HepG2 (cell line): ENCODE data around the gene SUPT6H. TPM values are rescaled to one million over a fixed set of nuclear protein-coding genes. Genes with fewer than 3 reads are reported as not detected.

ENCODE experiments used
- ATF1 ChIP-seq: IDR thresholded peaks from 2 replicates; pipeline ENCODE4 v1.6.1; 2016; ENCODE audit warnings: mild to moderate bottlenecking, control low read depth
- BCL6 ChIP-seq: IDR thresholded peaks from 2 replicates; pipeline ENCODE4 v1.6.1; 2016; ENCODE audit warnings: missing genetic modification reagents, missing compliant biosample characterization
- CC2D1A ChIP-seq: sonication (generic); formaldehyde crosslinking; IDR thresholded peaks from 2 replicates; pipeline ENCODE4 v1.8.1; 2023; ENCODE audit warnings: mild to moderate bottlenecking, missing genetic modification reagents
- DNMT3B ChIP-seq: conservative IDR thresholded peaks from 2 replicates; pipeline ENCODE4 v1.6.1; 2016; ENCODE audit warnings: missing biosample characterization, control low read depth
- ELF1 ChIP-seq: sonication (generic); formaldehyde crosslinking; IDR thresholded peaks from 2 replicates; pipeline ENCODE4 v1.4.0; 2020; ENCODE audit warnings: missing genetic modification reagents
- HNF4G ChIP-seq, 2 experiments: sonication (generic) in 1 of 2; formaldehyde crosslinking in 1 of 2; IDR thresholded peaks; 2 replicates each; pipeline versions ENCODE4 v1.4.0 to v1.6.1; 2011 to 2020; ENCODE audit warnings: borderline replicate concordance in 2 of 2, low read depth in 2 of 2, mild to moderate bottlenecking in 2 of 2, low read length in 1 of 2, missing genetic modification reagents in 1 of 2, moderate library complexity in 1 of 2
- HNRNPK ChIP-seq: fragments of 200-400 bp; formaldehyde crosslinking; IDR thresholded peaks from 2 replicates; pipeline ENCODE4 v1.6.1; 2018; ENCODE audit warnings: low read length, low read depth, moderate library complexity, mild to moderate bottlenecking; ENCODE audit not compliant: poor library complexity, severe bottlenecking
- HNRNPLL ChIP-seq: fragments of 200-400 bp; formaldehyde crosslinking; IDR thresholded peaks from 2 replicates; pipeline ENCODE4 v1.6.1; 2017; ENCODE audit warnings: mild to moderate bottlenecking, low read depth, low read length; ENCODE audit not compliant: poor library complexity, severe bottlenecking
- IKZF5 ChIP-seq: IDR thresholded peaks from 2 replicates; pipeline ENCODE4 v1.6.1; 2018; ENCODE audit warnings: missing genetic modification reagents, mild to moderate bottlenecking, missing compliant biosample characterization
- IRF2 ChIP-seq: IDR thresholded peaks from 2 replicates; pipeline ENCODE4 v1.6.1; 2018; ENCODE audit warnings: missing genetic modification reagents, missing compliant biosample characterization
- KLF15 ChIP-seq: sonication (generic); formaldehyde crosslinking; IDR thresholded peaks from 2 replicates; pipeline ENCODE4 v1.8.1; 2023; ENCODE audit warnings: borderline replicate concordance, mild to moderate bottlenecking, inconsistent platforms, missing genetic modification reagents, mixed read lengths
- KMT2A ChIP-seq: sonication (generic); formaldehyde crosslinking; IDR thresholded peaks from 2 replicates; pipeline ENCODE4 v1.4.0; 2020; ENCODE audit warnings: missing genetic modification reagents
- NFYC ChIP-seq: IDR thresholded peaks from 2 replicates; pipeline ENCODE4 v1.6.1; 2016; ENCODE audit warnings: missing genetic modification reagents, missing compliant biosample characterization
- NONO ChIP-seq, 2 experiments: fragments of 450-650 bp in 1 of 2; sonication (generic) in 1 of 2; formaldehyde crosslinking in 1 of 2; IDR thresholded peaks in 1 of 2; conservative IDR thresholded peaks in 1 of 2; 2 replicates each; pipeline versions ENCODE4 v1.6.1 to v1.8.0; 2017 to 2022; ENCODE audit warnings: mild to moderate bottlenecking in 1 of 2, missing genetic modification reagents in 1 of 2, moderate library complexity in 1 of 2
- SIN3B ChIP-seq: fragments of 150-350 bp; IDR thresholded peaks from 2 replicates; pipeline ENCODE4 v1.6.1; 2014; ENCODE audit warnings: low read length
- TBL1XR1 ChIP-seq: fragments of 150-350 bp; IDR thresholded peaks from 2 replicates; pipeline ENCODE4 v1.6.1; 2014; ENCODE audit warnings: borderline replicate concordance, low read length; ENCODE audit not compliant: partially characterized antibody
- XBP1 ChIP-seq: sonication (generic); formaldehyde crosslinking; IDR thresholded peaks from 2 replicates; pipeline ENCODE4 v1.5.0; 2020; ENCODE audit warnings: missing genetic modification reagents
- ZBTB7B ChIP-seq: sonication (generic); formaldehyde crosslinking; IDR thresholded peaks from 2 replicates; pipeline ENCODE4 v1.4.0; 2020; ENCODE audit warnings: missing genetic modification reagents
- ZFP36L2 ChIP-seq: sonication (generic); formaldehyde crosslinking; IDR thresholded peaks from 2 replicates; pipeline ENCODE4 v1.4.0; 2020; ENCODE audit warnings: missing genetic modification reagents
- ZFX ChIP-seq: sonication (generic); formaldehyde crosslinking; IDR thresholded peaks from 2 replicates; pipeline ENCODE4 v1.4.0; 2020; ENCODE audit warnings: mild to moderate bottlenecking, low read depth, missing genetic modification reagents, moderate library complexity
- ZNF180 ChIP-seq: sonication (generic); formaldehyde crosslinking; IDR thresholded peaks from 2 replicates; pipeline ENCODE4 v1.4.0; 2020; ENCODE audit warnings: low read depth, missing genetic modification reagents, borderline replicate concordance
- ZNF207 ChIP-seq: fragments of 450-650 bp; IDR thresholded peaks from 2 replicates; pipeline ENCODE4 v1.6.1; 2016; ENCODE audit warnings: antibody characterized with exemption, borderline replicate concordance
- ZNF3 ChIP-seq: IDR thresholded peaks from 2 replicates; pipeline ENCODE4 v1.7.0; 2017; ENCODE audit warnings: inconsistent platforms
- ZNF510 ChIP-seq: sonication (generic); formaldehyde crosslinking; IDR thresholded peaks from 2 replicates; pipeline ENCODE4 v1.4.0; 2020; ENCODE audit warnings: low read depth, mild to moderate bottlenecking, missing genetic modification reagents
- ZNF580 ChIP-seq: IDR thresholded peaks from 2 replicates; pipeline ENCODE4 v1.6.1; 2016; ENCODE audit warnings: low read depth, borderline replicate concordance
- ZNF614 ChIP-seq: IDR thresholded peaks from 2 replicates; pipeline ENCODE4 v1.6.1; 2018; ENCODE audit warnings: missing biosample characterization, missing genetic modification reagents, inconsistent platforms, borderline replicate concordance
- ZNF652 ChIP-seq: IDR thresholded peaks from 2 replicates; pipeline ENCODE4 v1.6.1; 2016; ENCODE audit warnings: low read depth, borderline replicate concordance
- ZNF780A ChIP-seq: sonication (generic); formaldehyde crosslinking; IDR thresholded peaks from 2 replicates; pipeline ENCODE4 v1.8.0; 2022; ENCODE audit warnings: mild to moderate bottlenecking, missing genetic modification reagents, moderate library complexity
- polyA plus RNA-seq, 8 experiments: library from polyadenylated mRNA; depleted of rRNA in 3 of 8; stranded (reverse) in 7 of 8; unstranded in 1 of 8; fragments of >200 nt; fragmentation: Illumina TruSeq in 4 of 8; extraction: Trizol in 4 of 8; gene quantifications; 2 replicates each; pipeline versions ENCODE4 v1.2.1 to v1.2.3, GENCODE V29; 2011 to 2016; ENCODE audit warnings: low read depth in 4 of 8, missing spikeins in 1 of 8, mixed read lengths in 1 of 8; ENCODE audit not compliant: insufficient read depth in 1 of 8
- total RNA-seq, 5 experiments: library from RNA; depleted of rRNA; stranded (reverse); fragments of >200 nt; fragmentation: Illumina TruSeq; extraction: Trizol; gene quantifications; 2 replicates each; pipeline ENCODE4 v1.2.3, GENCODE V29; 2016; ENCODE audit warnings: low read depth in 1 of 5

SUPT6H gene
- total and polyA plus RNA-seq, 2 of the 13 experiments (the other 11 are each of a cell fraction or from before 2014, with no cell fraction given): 32.7 to 39.9 TPM

- no peak for TF ChIP-seq ZNF207
- TF ChIP-seq IKZF5 (CRISPR knock-in tag): peak; percentile 67
- no peak for TF ChIP-seq ZNF180 (CRISPR knock-in tag)
- no peak; the same call in 1 of the 2 replicates for TF ChIP-seq DNMT3B (CRISPR knock-in tag)
- TF ChIP-seq XBP1: no peak
- TF ChIP-seq ZNF580: no peak
- TF ChIP-seq ATF1 (CRISPR knock-in tag): peak; percentile 94
- no peak for TF ChIP-seq NONO (IDR thresholded peaks at IDR 0.05)
- TF ChIP-seq NONO (CRISPR knock-in tag; conservative IDR thresholded peaks at IDR 0.05): peak; percentile 95
- TF ChIP-seq IRF2 (CRISPR knock-in tag): peak; percentile 16; the same call in 1 of the 2 replicates
- TF ChIP-seq ZFX (CRISPR knock-in tag): peak; percentile 96
- TF ChIP-seq ZNF510 (CRISPR knock-in tag): 0 out of 2 replicates have a peak, but pooled peaks have one; percentile 57
- peak; percentile 49; the same call in 1 of the 2 replicates for TF ChIP-seq ZNF614 (CRISPR knock-in tag)
- peak; percentile 82 for TF ChIP-seq ELF1 (CRISPR knock-in tag)
- no peak for TF ChIP-seq HNF4G (IDR thresholded peaks at IDR 0.05; ENCODE audit: borderline replicate concordance, low read depth, low read length)
- 0 out of 2 replicates have a peak, but pooled peaks have one; percentile 14 for TF ChIP-seq HNF4G (CRISPR knock-in tag; IDR thresholded peaks at IDR 0.05; ENCODE audit: borderline replicate concordance, low read depth)
- no peak for TF ChIP-seq HNRNPK
- TF ChIP-seq SIN3B: no peak
- no peak for TF ChIP-seq KLF15 (CRISPR knock-in tag)
- no peak for TF ChIP-seq ZNF780A (CRISPR knock-in tag)
- TF ChIP-seq ZNF652 (CRISPR knock-in tag): 0 out of 2 replicates have a peak, but pooled peaks have one; percentile 11
- peak; percentile 14; the same call in 1 of the 2 replicates for TF ChIP-seq ZBTB7B (CRISPR knock-in tag)
- TF ChIP-seq ZFP36L2 (CRISPR knock-in tag): no peak
- TF ChIP-seq CC2D1A (CRISPR knock-in tag): no peak
- no peak for TF ChIP-seq TBL1XR1
- peak; percentile 86; the same call in 1 of the 2 replicates for TF ChIP-seq KMT2A (CRISPR knock-in tag)
- TF ChIP-seq BCL6: no peak
- TF ChIP-seq HNRNPLL: peak; percentile 93
- no peak for TF ChIP-seq ZNF3 (CRISPR knock-in tag)
- 0 out of 2 replicates have a peak, but pooled peaks have one; percentile 14 for TF ChIP-seq NFYC (CRISPR knock-in tag)
These were observed at the start of gene SUPT6H, which contains the start of gene SDF2 (continued) for GRCh38 chr17:28661635-28662526.
